ENCODE results near the gene GPATCH2L.

DNA sequence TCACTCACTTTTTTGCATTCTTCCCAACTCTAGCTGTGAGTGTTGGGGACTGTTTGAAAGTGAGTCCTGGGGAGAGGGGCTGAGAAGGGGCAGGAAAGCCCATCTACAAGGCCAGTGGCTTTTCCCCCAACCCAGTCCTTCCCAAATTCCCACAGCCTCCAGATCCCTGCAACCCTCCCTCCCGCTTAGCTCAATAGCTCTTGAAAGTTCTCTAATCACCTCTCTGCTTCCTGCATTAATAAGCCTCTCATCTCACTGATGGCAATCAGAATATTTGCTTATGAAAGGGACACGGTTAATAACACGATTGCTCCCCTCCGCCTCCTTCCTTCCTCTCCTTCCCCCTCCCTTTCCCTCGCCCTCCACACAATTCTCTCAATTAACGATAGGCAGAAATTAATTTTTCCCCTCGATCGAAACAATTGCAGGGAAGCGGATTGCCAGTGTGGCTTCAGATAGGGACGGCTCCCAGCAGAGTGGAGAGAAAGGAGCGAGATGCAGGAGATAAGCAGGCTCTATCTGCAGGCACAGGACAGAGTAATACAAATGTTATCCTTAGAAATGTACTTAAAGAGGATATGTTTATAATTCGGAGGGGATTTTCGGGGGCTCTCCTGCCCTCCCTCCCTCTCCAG lies 15.1 kb upstream of the GPATCH2L start:
- no peak for TF ChIP-seq CTCF (IDR thresholded peaks at IDR 0.05; ENCODE audit: insufficient read depth, low read length, poor library complexity, severe bottlenecking)
- no peak for TF ChIP-seq EZH2phosphoT487 (conservative IDR thresholded peaks at IDR 0.05; ENCODE audit: low read length)

Measured in SU-DHL-6 (cell line).